ENCODE results near the gene ADAMTS12. TPM values are rescaled to one million over a fixed set of nuclear protein-coding genes. Genes with fewer than 3 reads are reported as not detected.

ADAMTS12 gene
- total and polyA plus RNA-seq, 9 of the 15 experiments (the other 6 are each of a cell fraction or from before 2014, with no cell fraction given), result 0.11 TPM; not detected in 8

- in situ Hi-C loops (cut with MboI), result no loop called here
- no peak overlapping the region for H3K9ac ChIP-seq (ENCODE audit: insufficient read depth in 1 of 2, low read depth in 2 of 2, low read length in 2 of 2)
- no peak for FAIRE-seq
- TF ChIP-seq SRSF1 (IDR thresholded peaks at IDR 0.05; ENCODE audit: low read depth, low read length) (no peak), ZNF511 (CRISPR knock-in tag; IDR thresholded peaks at IDR 0.05) (no peak), ZNF717 (CRISPR knock-in tag; IDR thresholded peaks at IDR 0.05) (no peak), ZBTB12 (CRISPR knock-in tag; IDR thresholded peaks at IDR 0.05) (no peak), MBD2 (IDR thresholded peaks at IDR 0.05; ENCODE audit: borderline replicate concordance, low read depth) (no peak), MCM5 (IDR thresholded peaks at IDR 0.05; ENCODE audit: low read depth) (no peak)
- CTCF ChIA-PET (ENCODE audit: low intra/inter-chr PET ratio), result interaction anchor here (3.3 kb wide), 1 partner anchor 501 kb away, joined by 20 read pairs; no protein-coding TSS in a partner anchor
- no TSS peak for BruUV-seq (replicated peaks)
- H3K9me1 ChIP-seq (ENCODE audit: control insufficient read depth, insufficient read depth, low read length), result no peaks in the 10 kb centered on the region
- no peaks in the 10 kb centered on the region for H4K20me1 ChIP-seq (replicated peaks; ENCODE audit: control insufficient read depth, insufficient read depth, low read length)
- H3K79me2 ChIP-seq (ENCODE audit: control insufficient read depth, insufficient read depth, low read length), result no peaks in the 10 kb centered on the region
- no peaks in the 10 kb centered on the region for H3K9me3 ChIP-seq (replicated peaks; ENCODE audit: control insufficient read depth, insufficient read depth, low read depth, low read length)
- intact Hi-C loops (cut with micrococcal nuclease), result no loop called here
- H3K27me3 ChIP-seq (ENCODE audit: control insufficient read depth in 2 of 2, insufficient read depth in 2 of 2, low read length in 2 of 2), result peaks cover 14 to 36% of the 10 kb centered on the region in 2 experiments
- no peaks in the 10 kb centered on the region for H3K36me3 ChIP-seq (ENCODE audit: control insufficient read depth, insufficient read depth, low read length)
- H3K27ac ChIP-seq (ENCODE audit: extremely low read depth, low read depth, low read length), result no peak overlapping the region
- no peak for ATAC-seq
- no peak overlapping the region for H3K4me3 ChIP-seq
- H2AFZ ChIP-seq (ENCODE audit: low read depth, low read length), result no peak overlapping the region
- POLR2A ChIA-PET, result no interaction called here
- H3K4me2 ChIP-seq (ENCODE audit: insufficient read depth, low read length), result no peak overlapping the region
- peak in 1 of 4 experiments; percentile 3 for DNase-seq (ENCODE audit: extremely low read depth in 1 of 4, low spot score in 3 of 4)
- peaks cover 0 to 18% of the 10 kb centered on the region in 2 experiments; a peak in 2 of 5 replicates for H3K4me1 ChIP-seq (replicated peaks in 1 of 2; ENCODE audit: control insufficient read depth in 2 of 2, insufficient read depth in 2 of 2, low read length in 2 of 2)
- WGBS (ENCODE audit: insufficient coverage, low coverage, missing lambda C conversion rate), result 7% methylated on average over 52 of the region's 54 CpGs
Observed at GRCh38 chr5:33937017-33937706, 45.4 kb upstream of the ADAMTS12 start.
